K562 (cell line): ENCODE data around the gene CAPZA1. TPM values are rescaled to one million over a fixed set of nuclear protein-coding genes. Genes with fewer than 3 reads are reported as not detected.
A peak's percentile ranks its signal among the peaks of the same experiment; 100 is the strongest.

ENCODE experiments used
- ATAC-seq: fragments of 200-7000 bp; cut with Tn5 transposase; 3 replicates; pipeline ENCODE4 v1.9.1; 2020; ENCODE audit warnings: moderate library complexity
- BruUV-seq: library from RNA; stranded (reverse); fragments of 400-500 nt; replicated peaks from 2 replicates; lab custom pipeline; 2021; lab: Mats Ljungman, UMichigan
- CTCF ChIA-PET: fragments of 300-600 bp; formaldehyde crosslinking; extraction: SDS; loops from one replicate; lab custom pipeline; 2021; ENCODE audit warnings: low intra/inter-chr PET ratio; lab: Yijun Ruan, JAX
- POLR2A ChIA-PET: fragments of 300-600, 350-650 bp; sonication (Branson Sonifier 250); formaldehyde crosslinking; extraction: SDS; loops from one replicate; lab custom pipeline; 2021; ENCODE audit warnings: antibody characterized with exemption, inconsistent platforms; lab: Yijun Ruan, JAX
- DNase-seq, 4 experiments: peaks; one replicate each; pipeline versions ENCODE4 v3.0.0 to v3.0.0-alpha.2; 2011 to 2018; ENCODE audit warnings: low spot score in 3 of 4, mixed read lengths in 3 of 4; ENCODE audit errors: extremely low read depth in 1 of 4
- FAIRE-seq: peaks from 2 replicates; lab custom pipeline; 2011; peaks lifted over from hg19 to GRCh38; lab: Jason Lieb, UNC
- H2AFZ ChIP-seq: 2 replicates; pipeline ENCODE4 v1.6.0; 2011; ENCODE audit warnings: low read depth, low read length, control low read depth, inconsistent platforms
- H3K27ac ChIP-seq: fragments of 200-600 bp; 3 replicates; pipeline ENCODE4 v1.8.0; 2011; ENCODE audit warnings: low read depth, mild to moderate bottlenecking, control low read depth, inconsistent platforms, low read length, moderate library complexity, mixed read lengths; ENCODE audit errors: extremely low read depth
- H3K27me3 ChIP-seq, 2 experiments: fragments of 300-600 bp in 1 of 2; 2 replicates in 1 of 2; 3 replicates in 1 of 2; pipeline versions ENCODE4 v1.6.0 to v1.8.0; 2011; ENCODE audit warnings: inconsistent platforms in 2 of 2, low read length in 2 of 2, mild to moderate bottlenecking in 1 of 2, mixed read lengths in 1 of 2, moderate library complexity in 1 of 2; ENCODE audit not compliant: control insufficient read depth in 2 of 2, insufficient read depth in 2 of 2
- H3K36me3 ChIP-seq: fragments of 300-600 bp; 3 replicates; pipeline ENCODE4 v1.8.0; 2011; ENCODE audit warnings: mild to moderate bottlenecking, low read length, inconsistent platforms; ENCODE audit not compliant: control insufficient read depth, insufficient read depth
- H3K4me1 ChIP-seq, 2 experiments: fragments of 200-600 bp in 1 of 2; replicated peaks in 1 of 2; 2 replicates in 1 of 2; 3 replicates in 1 of 2; pipeline versions ENCODE4 v1.5.1 to v1.8.0; 2011; ENCODE audit warnings: inconsistent platforms in 2 of 2, low read length in 2 of 2, mild to moderate bottlenecking in 1 of 2, mixed read lengths in 1 of 2, moderate library complexity in 1 of 2; ENCODE audit not compliant: control insufficient read depth in 2 of 2, insufficient read depth in 2 of 2
- H3K4me2 ChIP-seq: 2 replicates; pipeline ENCODE4 v1.6.1; 2011; ENCODE audit warnings: low read length, control low read depth, inconsistent platforms, mixed read lengths; ENCODE audit not compliant: insufficient read depth
- H3K4me3 ChIP-seq: fragments of 200-600 bp; sonication (generic), shearing (Covaris generic); 2 replicates; pipeline ENCODE4 v1.5.1; 2016; ENCODE audit warnings: control low read depth, inconsistent platforms
- H3K79me2 ChIP-seq: fragments of 200-600 bp; 3 replicates; pipeline ENCODE4 v1.8.0; 2011; ENCODE audit warnings: low read length, inconsistent platforms; ENCODE audit not compliant: control insufficient read depth, insufficient read depth
- H3K9ac ChIP-seq, 2 experiments: 2 replicates each; pipeline versions ENCODE4 v1.6.0 to v1.6.1; 2011; ENCODE audit warnings: low read depth in 2 of 2, low read length in 2 of 2, control low read depth in 1 of 2, inconsistent platforms in 1 of 2, mild to moderate bottlenecking in 1 of 2, mixed read lengths in 1 of 2; ENCODE audit not compliant: insufficient read depth in 1 of 2
- H3K9me1 ChIP-seq: one replicate; pipeline ENCODE4 v1.6.0; 2011; ENCODE audit warnings: inconsistent platforms, mild to moderate bottlenecking, low read length, moderate library complexity; ENCODE audit not compliant: control insufficient read depth, insufficient read depth
- H3K9me3 ChIP-seq: replicated peaks from 2 replicates; pipeline ENCODE4 v1.5.1; 2011; ENCODE audit warnings: low read depth, low read length, inconsistent platforms; ENCODE audit not compliant: control insufficient read depth, insufficient read depth
- H4K20me1 ChIP-seq: replicated peaks from 2 replicates; pipeline ENCODE4 v1.6.1; 2011; ENCODE audit warnings: low read length, inconsistent platforms, mixed read lengths; ENCODE audit not compliant: control insufficient read depth, insufficient read depth
- CTCFL ChIP-seq: IDR thresholded peaks from 2 replicates; pipeline ENCODE4 v1.6.1; 2011; ENCODE audit warnings: borderline replicate concordance, low read depth, mild to moderate bottlenecking, moderate library complexity, low read length; ENCODE audit not compliant: insufficient read depth, poor library complexity, severe bottlenecking
- CXXC5 ChIP-seq: fragments of 250-450 bp; sonication (Bioruptor Pico); IDR thresholded peaks from 2 replicates; pipeline ENCODE4 v1.8.0; 2022; ENCODE audit warnings: inconsistent platforms, mild to moderate bottlenecking, moderate library complexity
- E2F6 ChIP-seq, 2 experiments: IDR thresholded peaks; 2 replicates each; pipeline ENCODE4 v1.6.1; 2011; ENCODE audit warnings: borderline replicate concordance in 1 of 2, control low read depth in 1 of 2, low read depth in 1 of 2, low read length in 1 of 2, mild to moderate bottlenecking in 1 of 2, mixed read lengths in 1 of 2, moderate library complexity in 1 of 2; ENCODE audit not compliant: insufficient read depth in 1 of 2, insufficient read length in 1 of 2, poor library complexity in 1 of 2, severe bottlenecking in 1 of 2; ENCODE audit errors: extremely low read depth in 1 of 2
- ERF ChIP-seq: fragments of 450-650 bp; formaldehyde crosslinking; IDR thresholded peaks from 2 replicates; pipeline ENCODE4 v1.4.0; 2020; ENCODE audit warnings: mild to moderate bottlenecking, mixed read lengths
- MAFK ChIP-seq: IDR thresholded peaks from 2 replicates; pipeline ENCODE4 v1.6.1; 2011; ENCODE audit warnings: low read length, improper control_type of control experiment
- MYNN ChIP-seq, 2 experiments: sonication (generic); formaldehyde crosslinking in 1 of 2; IDR thresholded peaks; 2 replicates each; pipeline versions ENCODE4 v1.5.0 to v1.6.1; 2016 to 2020; ENCODE audit warnings: antibody characterized with exemption in 1 of 2, missing genetic modification reagents in 1 of 2
- PHF8 ChIP-seq: fragments of 200-600 bp; sonication (generic); IDR thresholded peaks from 2 replicates; pipeline ENCODE4 v1.6.1; 2012; ENCODE audit warnings: mixed run types, mild to moderate bottlenecking, inconsistent platforms, low read length, moderate library complexity, borderline replicate concordance
- RBBP5 ChIP-seq: fragments of 200-600 bp; sonication (generic); IDR thresholded peaks from 2 replicates; pipeline ENCODE4 v1.6.1; 2012; ENCODE audit warnings: borderline replicate concordance, mild to moderate bottlenecking, low read length, control low read depth, inconsistent platforms; ENCODE audit not compliant: insufficient read depth, poor library complexity, severe bottlenecking
- SMAD4 ChIP-seq: fragments of 250-450 bp; sonication (Bioruptor Pico); conservative IDR thresholded peaks from 2 replicates; pipeline ENCODE4 v1.8.0; 2021; ENCODE audit warnings: inconsistent platforms, mild to moderate bottlenecking, moderate library complexity
- SP1 ChIP-seq: sonication (generic); formaldehyde crosslinking; IDR thresholded peaks from 2 replicates; pipeline ENCODE4 v1.8.1; 2022; ENCODE audit warnings: mild to moderate bottlenecking, missing genetic modification reagents
- TAF15 ChIP-seq: fragments of 200-400 bp; formaldehyde crosslinking; IDR thresholded peaks from 2 replicates; pipeline ENCODE4 v1.6.1; 2017; ENCODE audit warnings: mild to moderate bottlenecking, low read depth, low read length, moderate library complexity
- TEAD4 ChIP-seq, 2 experiments: sonication (generic) in 1 of 2; formaldehyde crosslinking in 1 of 2; IDR thresholded peaks; 2 replicates each; pipeline versions ENCODE4 v1.6.1 to v1.8.0; 2012 to 2022; ENCODE audit warnings: borderline replicate concordance in 1 of 2, inconsistent platforms in 1 of 2, low read length in 1 of 2, mild to moderate bottlenecking in 1 of 2, missing genetic modification reagents in 1 of 2
- ZBTB8A ChIP-seq: fragments of 450-650 bp; IDR thresholded peaks from 2 replicates; pipeline ENCODE4 v1.6.1; 2018; ENCODE audit warnings: mild to moderate bottlenecking, moderate library complexity; ENCODE audit not compliant: partially characterized antibody
- WGBS: fragments of 100-300 bp; shearing (Covaris generic); methylation state at CpG from one replicate; pipeline ENCODE4 v1.1.6; 2016; ENCODE audit warnings: low coverage, mixed read lengths; ENCODE audit not compliant: insufficient coverage; ENCODE audit errors: missing lambda C conversion rate; 5-methylcytosine and 5-hydroxymethylcytosine counted together
- in situ Hi-C: fragments of 300-500 bp; cut with MboI; formaldehyde crosslinking; loops from 4 replicates; pipeline ENCODE4 v1.15.0; 2018; ENCODE audit warnings: inconsistent platforms, mixed read lengths
- intact Hi-C: fragments of 100-400 bp; cut with micrococcal nuclease; formaldehyde crosslinking; loops from 2 replicates; pipeline ENCODE4 v1.14.2; 2022
- polyA plus RNA-seq, 8 experiments: library from polyadenylated mRNA; depleted of rRNA in 4 of 8; stranded (reverse) in 5 of 8; unstranded in 3 of 8; fragments of >200 nt; fragmentation: Nextera tagmentation in 2 of 8; fragmentation: Illumina TruSeq in 1 of 8; extraction: Ambion mirVana in 2 of 8; extraction: Trizol in 1 of 8; gene quantifications; 2 replicates each; pipeline versions ENCODE4 v1.2.1 to v1.2.3, GENCODE V29; 2011 to 2014; ENCODE audit warnings: inconsistent platforms in 1 of 8, missing spikeins in 1 of 8
- total RNA-seq, 7 experiments: library from RNA; depleted of rRNA in 6 of 7; stranded (reverse); fragments of >200 nt in 6 of 7; fragmentation: Illumina TruSeq in 2 of 7; extraction: Trizol in 2 of 7; gene quantifications; 2 replicates each; pipeline versions ENCODE4 v1.2.1 to v1.2.3, GENCODE V29; 2011 to 2021; ENCODE audit warnings: low replicate concordance in 1 of 7

The CAPZA1 gene
- total and polyA plus RNA-seq, 9 of the 15 experiments (the other 6 are each of a cell fraction or from before 2014, with no cell fraction given) = 237 to 1,020 (median 306) TPM

GRCh38 chr1:112714313-112715263 is 95.0 kb downstream of the CAPZA1 start:
- no peaks in the 10 kb centered on the region for H4K20me1 ChIP-seq
- H3K79me2 ChIP-seq = no peaks in the 10 kb centered on the region
- H3K4me1 ChIP-seq = peaks cover 17 to 37% of the 10 kb centered on the region in 2 experiments; a peak in 4 of 5 replicates
- peaks cover 3 to 7% of the 10 kb centered on the region in 2 experiments; a peak in 3 of 5 replicates for H3K27me3 ChIP-seq
- 2% methylated on average over 65 of the region's 86 CpGs for WGBS
- peak; percentile 33 for ATAC-seq
- H3K27ac ChIP-seq = no peak overlapping the region
- H3K36me3 ChIP-seq = no peaks in the 10 kb centered on the region
- no TSS peak for BruUV-seq
- ChIA-PET POLR2A (interaction anchor here (0.5 to 2.5 kb wide), 15 partner anchors 11 to 414 kb away, joined by 3 to 15 read pairs (median 4); partner anchors contain the start of gene LRIG2), CTCF (interaction anchor here (3.2 to 5.1 kb wide), 2 partner anchors 89 to 358 kb away, joined by 20 to 109 read pairs; partner anchors contain the start of gene LRIG2)
- H2AFZ ChIP-seq = peak overlapping the region; percentile 85
- intact Hi-C loops (loop anchor here (2.0 to 10.0 kb wide), 4 partner anchors 243 to 963 kb away; partner anchors contain the start of genes LRIG2 and SLC16A1), in situ Hi-C loops (loop anchor here (5.0 kb wide), 2 partner anchors 93 to 328 kb away; no protein-coding TSS in a partner anchor)
- H3K4me3 ChIP-seq = peak overlapping the region; percentile 59
- FAIRE-seq = no peak
- H3K9me1 ChIP-seq = no peaks in the 10 kb centered on the region
- H3K9me3 ChIP-seq = no peaks in the 10 kb centered on the region
- DNase-seq = peak; percentile 43 to 65 (median 48)
- H3K4me2 ChIP-seq = peak overlapping the region; percentile 85
- H3K9ac ChIP-seq = peak overlapping the region; percentile 50 to 91
- TF ChIP-seq TEAD4 (IDR thresholded peaks at IDR 0.05; ENCODE audit: low read length) = no peak
- no peak for TF ChIP-seq TEAD4 (CRISPR knock-in tag; IDR thresholded peaks at IDR 0.05; ENCODE audit: borderline replicate concordance)
- peak; percentile 37; the same call in 1 of the 2 replicates for TF ChIP-seq SMAD4 (CRISPR knock-in tag)
- TF ChIP-seq PHF8 = peak; percentile 49; the same call in 1 of the 2 replicates
- TF ChIP-seq ERF (CRISPR knock-in tag) = 0 out of 2 replicates have a peak, but pooled peaks have one; percentile 21
- TF ChIP-seq ZBTB8A = no peak
- TF ChIP-seq CXXC5 = peak; percentile 55; the same call in 1 of the 2 replicates
- peak; percentile 58 for TF ChIP-seq CTCFL
- TF ChIP-seq MYNN (IDR thresholded peaks at IDR 0.05) = 0 out of 2 replicates have a peak, but pooled peaks have one; percentile 19
- TF ChIP-seq MYNN (CRISPR knock-in tag; IDR thresholded peaks at IDR 0.05) = no peak
- no peak for TF ChIP-seq MAFK
- peak; percentile 26 for TF ChIP-seq RBBP5
- TF ChIP-seq SP1 = peak; percentile 17
- peak; percentile 59 to 87 for TF ChIP-seq E2F6 (IDR thresholded peaks at IDR 0.05; ENCODE audit: borderline replicate concordance in 1 of 2, extremely low read depth in 1 of 2, insufficient read depth in 1 of 2, insufficient read length in 1 of 2, low read depth in 1 of 2, low read length in 1 of 2, poor library complexity in 1 of 2, severe bottlenecking in 1 of 2)
- TF ChIP-seq TAF15 = 0 out of 2 replicates have a peak, but pooled peaks have one; percentile 26
